ENCODE measurements around the gene LTBP2.

LTBP2 gene

DNA sequence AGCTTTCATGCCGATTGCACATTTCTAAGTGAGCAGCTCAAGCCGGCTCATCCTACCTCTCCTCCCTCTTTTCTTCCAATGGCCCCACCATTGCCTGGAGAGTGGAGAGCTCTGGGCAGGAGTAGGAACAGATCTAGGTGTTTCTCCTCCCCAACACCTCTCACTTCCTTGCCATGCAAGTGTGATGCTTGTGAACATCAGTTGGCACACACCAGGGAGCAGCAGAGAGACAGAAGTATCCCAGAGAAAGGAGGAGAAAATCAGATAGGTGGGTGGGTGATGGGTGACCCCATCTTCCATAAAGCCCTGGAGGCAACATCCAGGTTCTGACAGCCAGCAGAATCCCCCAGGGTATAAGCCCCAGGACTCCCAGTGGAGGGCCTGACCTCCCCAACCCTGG is 146.7 kb downstream of the LTBP2 start:
- TF ChIP-seq, protein P1, sequence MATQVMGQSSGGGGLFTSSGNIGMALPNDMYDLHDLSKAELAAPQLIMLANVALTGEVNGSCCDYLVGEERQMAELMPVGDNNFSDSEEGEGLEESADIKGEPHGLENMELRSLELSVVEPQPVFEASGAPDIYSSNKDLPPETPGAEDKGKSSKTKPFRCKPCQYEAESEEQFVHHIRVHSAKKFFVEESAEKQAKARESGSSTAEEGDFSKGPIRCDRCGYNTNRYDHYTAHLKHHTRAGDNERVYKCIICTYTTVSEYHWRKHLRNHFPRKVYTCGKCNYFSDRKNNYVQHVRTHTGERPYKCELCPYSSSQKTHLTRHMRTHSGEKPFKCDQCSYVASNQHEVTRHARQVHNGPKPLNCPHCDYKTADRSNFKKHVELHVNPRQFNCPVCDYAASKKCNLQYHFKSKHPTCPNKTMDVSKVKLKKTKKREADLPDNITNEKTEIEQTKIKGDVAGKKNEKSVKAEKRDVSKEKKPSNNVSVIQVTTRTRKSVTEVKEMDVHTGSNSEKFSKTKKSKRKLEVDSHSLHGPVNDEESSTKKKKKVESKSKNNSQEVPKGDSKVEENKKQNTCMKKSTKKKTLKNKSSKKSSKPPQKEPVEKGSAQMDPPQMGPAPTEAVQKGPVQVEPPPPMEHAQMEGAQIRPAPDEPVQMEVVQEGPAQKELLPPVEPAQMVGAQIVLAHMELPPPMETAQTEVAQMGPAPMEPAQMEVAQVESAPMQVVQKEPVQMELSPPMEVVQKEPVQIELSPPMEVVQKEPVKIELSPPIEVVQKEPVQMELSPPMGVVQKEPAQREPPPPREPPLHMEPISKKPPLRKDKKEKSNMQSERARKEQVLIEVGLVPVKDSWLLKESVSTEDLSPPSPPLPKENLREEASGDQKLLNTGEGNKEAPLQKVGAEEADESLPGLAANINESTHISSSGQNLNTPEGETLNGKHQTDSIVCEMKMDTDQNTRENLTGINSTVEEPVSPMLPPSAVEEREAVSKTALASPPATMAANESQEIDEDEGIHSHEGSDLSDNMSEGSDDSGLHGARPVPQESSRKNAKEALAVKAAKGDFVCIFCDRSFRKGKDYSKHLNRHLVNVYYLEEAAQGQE (IDR thresholded peaks at IDR 0.05; ENCODE audit: low read depth), result no peak
- TF ChIP-seq RAD21 (IDR thresholded peaks at IDR 0.05; ENCODE audit: low read depth) (no peak), ZBTB7A (IDR thresholded peaks at IDR 0.05; ENCODE audit: low read depth) (no peak), EP300 (IDR thresholded peaks at IDR 0.05; ENCODE audit: borderline replicate concordance) (no peak), CREB1 (IDR thresholded peaks at IDR 0.05; ENCODE audit: low read depth) (no peak), TAF1 (IDR thresholded peaks at IDR 0.05; ENCODE audit: low read depth) (no peak), TCF12 (IDR thresholded peaks at IDR 0.05; ENCODE audit: low read depth) (no peak), FOXM1 (IDR thresholded peaks at IDR 0.05; ENCODE audit: borderline replicate concordance, low read depth) (no peak), TEAD4 (IDR thresholded peaks at IDR 0.05) (no peak), NFIC (IDR thresholded peaks at IDR 0.05) (no peak)

DNA sequence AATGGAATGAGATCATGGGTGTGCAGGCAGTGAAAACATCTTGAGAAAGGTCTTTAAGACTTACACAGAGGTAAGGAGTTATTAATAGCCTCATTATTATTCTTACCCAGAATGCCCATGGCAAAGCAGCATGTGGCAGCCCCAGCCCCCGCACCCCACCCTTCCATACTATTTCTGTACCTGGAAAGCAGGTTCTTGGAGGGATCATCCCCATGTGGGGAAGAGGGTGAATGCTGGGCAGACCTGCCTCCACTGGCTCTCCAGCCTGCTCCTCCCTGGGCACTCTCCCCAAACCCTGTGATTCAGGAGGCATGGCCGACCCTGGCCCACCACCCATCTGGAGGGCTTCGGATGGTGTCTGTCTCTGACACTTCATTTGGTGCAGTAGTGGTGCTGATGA is 147.3 kb downstream of the LTBP2 start:
- TF ChIP-seq EP300 (IDR thresholded peaks at IDR 0.05; ENCODE audit: borderline replicate concordance), result no peak
- no peak for TF ChIP-seq USF1 (IDR thresholded peaks at IDR 0.05)

DNA sequence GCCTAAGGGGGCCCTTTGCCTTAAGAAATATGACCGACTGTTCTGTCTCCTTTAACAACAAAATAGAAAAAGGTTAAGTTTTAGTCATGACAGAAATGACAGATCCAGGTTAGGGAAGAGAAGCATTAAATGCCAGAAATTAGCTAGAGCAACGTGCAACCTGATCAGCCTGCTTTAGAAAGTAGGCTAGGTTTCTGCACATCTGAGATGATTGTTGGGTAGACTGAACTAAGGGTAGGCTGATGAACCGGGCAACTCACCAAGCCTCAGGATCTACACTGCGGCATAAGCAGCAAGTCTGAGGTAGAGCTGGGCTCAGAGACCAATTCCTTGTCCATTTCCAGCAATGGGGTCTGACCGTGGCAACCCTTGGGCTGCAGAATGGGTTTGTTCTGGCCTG is 148.3 kb downstream of the LTBP2 start:
- TF ChIP-seq NFIC (IDR thresholded peaks at IDR 0.05) (no peak), FOXM1 (IDR thresholded peaks at IDR 0.05; ENCODE audit: borderline replicate concordance, low read depth) (no peak), YY1 (IDR thresholded peaks at IDR 0.05; ENCODE audit: low read depth) (no peak), TEAD4 (IDR thresholded peaks at IDR 0.05) (no peak), EP300 (IDR thresholded peaks at IDR 0.05; ENCODE audit: borderline replicate concordance) (no peak), CEBPB (IDR thresholded peaks at IDR 0.05) (no peak)

DNA sequence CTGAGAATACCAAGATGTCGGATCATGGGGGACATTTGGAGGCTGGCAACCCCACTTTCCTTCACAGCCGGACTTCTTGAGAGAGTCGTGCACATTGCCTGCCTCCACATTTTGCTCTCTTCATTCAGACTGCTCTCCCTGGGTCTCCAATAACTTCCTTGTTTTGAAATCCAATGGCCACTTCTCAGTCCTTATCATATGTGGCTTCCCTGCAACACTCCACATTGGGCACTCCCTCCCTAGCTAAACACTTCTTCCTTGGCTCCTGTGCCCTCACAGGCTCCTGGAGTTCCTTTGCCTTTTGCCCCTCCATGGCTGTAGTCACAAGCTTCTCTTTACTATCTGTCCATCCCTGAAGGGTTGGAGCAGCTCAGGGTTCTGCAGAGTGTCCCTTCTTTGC is 149.0 kb downstream of the LTBP2 start:
- TF ChIP-seq EP300 (IDR thresholded peaks at IDR 0.05; ENCODE audit: borderline replicate concordance) (no peak), TCF12 (IDR thresholded peaks at IDR 0.05; ENCODE audit: low read depth) (no peak), EGR1 (IDR thresholded peaks at IDR 0.05) (no peak), ZBTB7A (IDR thresholded peaks at IDR 0.05; ENCODE audit: low read depth) (no peak), MAX (IDR thresholded peaks at IDR 0.05) (no peak), TEAD4 (IDR thresholded peaks at IDR 0.05) (no peak), CEBPB (IDR thresholded peaks at IDR 0.05) (no peak), YY1 (IDR thresholded peaks at IDR 0.05; ENCODE audit: low read depth) (no peak), TAF1 (IDR thresholded peaks at IDR 0.05; ENCODE audit: low read depth) (no peak), NFIC (IDR thresholded peaks at IDR 0.05) (no peak), RAD21 (IDR thresholded peaks at IDR 0.05; ENCODE audit: low read depth) (no peak), FOXM1 (IDR thresholded peaks at IDR 0.05; ENCODE audit: borderline replicate concordance, low read depth) (no peak)
- TF ChIP-seq, protein P1 (IDR thresholded peaks at IDR 0.05; ENCODE audit: low read depth), result no peak

GRCh38 chr14:74459976-74460375 is 152.1 kb downstream of the LTBP2 start:
- TF ChIP-seq, protein P1 (IDR thresholded peaks at IDR 0.05; ENCODE audit: low read depth), result no peak
- TF ChIP-seq NFIC (IDR thresholded peaks at IDR 0.05) (no peak), RAD21 (IDR thresholded peaks at IDR 0.05; ENCODE audit: low read depth) (no peak)

- TF ChIP-seq ZBTB7A (IDR thresholded peaks at IDR 0.05; ENCODE audit: low read depth) (no peak), RAD21 (IDR thresholded peaks at IDR 0.05; ENCODE audit: low read depth) (peak; percentile 42)
Observed at GRCh38 chr14:74459289-74459946, 152.6 kb downstream of the LTBP2 start.
